Activated CD8-positive, alpha-beta memory T cell treated with anti-CD3 and anti-CD28 coated beads, Interleukin-2, amount 50 U/mL, for 4 hours (primary cell): ENCODE results near the gene PRR18.
A peak's percentile ranks its signal among the peaks of the same experiment; 100 is the strongest.

Experiments
- DNase-seq: peaks from one replicate; pipeline ENCODE4 v3.0.0-alpha.2; 2020

The PRR18 gene

DNA sequence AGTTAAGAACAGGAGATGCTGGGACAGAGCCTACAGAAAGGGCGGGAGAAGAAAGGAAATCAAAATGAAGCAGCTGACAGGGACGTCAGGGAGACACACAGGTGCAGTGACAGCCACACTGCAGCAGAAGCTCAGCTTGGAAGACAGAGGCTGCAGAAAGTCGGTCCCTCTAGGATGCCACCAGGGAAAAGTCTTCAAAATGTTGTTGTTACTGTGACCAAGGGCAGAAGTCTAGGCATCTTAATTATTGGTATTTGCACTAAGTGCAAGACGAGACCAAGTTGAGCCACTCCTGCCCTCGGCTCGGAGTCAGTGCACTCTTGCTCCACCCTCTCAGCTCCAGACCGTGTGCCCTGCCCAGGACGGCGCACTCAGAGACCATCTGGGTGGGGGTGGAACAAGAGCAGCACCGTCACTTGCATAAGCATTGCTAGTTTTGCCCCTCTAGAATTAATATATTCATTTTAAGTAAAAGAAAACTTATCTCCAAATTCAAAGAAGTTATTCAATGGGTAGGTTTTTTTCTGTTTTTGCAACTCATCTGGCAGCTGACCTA is 2.6 kb downstream of the PRR18 start:
- no peak for DNase-seq

DNA sequence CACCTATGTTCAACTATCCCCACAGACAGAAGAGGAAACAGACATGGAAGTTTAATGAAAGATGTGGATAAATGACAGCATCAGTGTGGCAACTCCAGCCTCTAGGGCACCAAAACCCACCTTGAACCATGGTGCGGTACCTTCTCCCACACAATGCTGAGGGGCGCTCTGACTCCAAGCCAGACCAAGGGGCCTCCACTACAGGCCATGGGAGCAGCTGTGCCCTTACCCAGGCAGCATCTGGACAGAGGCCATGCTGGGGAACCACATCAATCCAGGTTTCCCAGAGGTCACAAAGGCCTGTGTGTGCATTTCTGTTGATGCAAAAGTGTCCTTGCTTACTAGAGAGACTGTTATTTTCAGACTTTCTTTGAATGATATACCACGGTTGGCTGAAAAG is 4.1 kb downstream of the PRR18 start:
- DNase-seq, result no peak

DNA sequence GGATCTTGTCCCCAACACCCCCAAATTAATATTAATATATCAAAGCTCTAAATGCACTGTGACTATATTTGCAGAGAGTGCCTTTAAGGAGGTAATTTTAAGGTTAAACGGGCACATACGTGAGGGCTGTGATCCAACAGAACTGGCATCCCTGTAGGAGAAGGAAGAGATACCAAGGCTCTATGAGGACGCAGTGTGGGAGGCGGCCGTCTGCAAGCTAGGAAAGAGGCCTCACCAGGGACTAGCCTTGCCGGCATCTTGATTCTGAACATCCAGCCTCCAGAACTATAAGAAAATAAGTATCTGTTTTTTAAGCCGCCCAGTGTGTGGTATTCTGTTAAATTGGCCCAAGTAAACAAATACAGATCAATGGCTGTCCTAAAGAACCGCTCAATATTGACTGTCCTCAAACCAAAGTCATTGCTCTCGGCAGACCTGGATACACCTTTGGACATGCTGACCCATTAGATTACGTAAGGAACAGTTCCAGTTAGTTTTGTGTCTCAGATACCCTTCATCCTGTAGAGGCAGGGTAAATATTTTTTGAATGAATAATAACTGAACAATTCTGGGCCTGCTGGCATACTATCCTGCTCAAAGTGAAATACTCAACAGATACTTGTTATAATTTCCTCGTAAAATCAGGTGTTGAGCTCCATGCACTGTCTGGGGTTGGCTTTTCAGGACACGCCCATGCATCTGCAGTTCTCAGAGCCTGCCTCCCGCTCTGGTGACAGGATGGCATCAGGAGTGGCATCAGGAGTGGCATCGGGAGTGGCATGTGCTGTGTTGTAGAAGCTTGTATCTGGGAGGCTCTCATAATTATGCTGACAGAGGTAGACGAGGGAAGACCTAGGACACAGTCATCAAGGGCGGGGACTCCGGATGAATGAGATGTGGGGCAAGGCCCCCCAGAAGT is 6.3 kb downstream of the PRR18 start:
- DNase-seq, result no peak

DNA sequence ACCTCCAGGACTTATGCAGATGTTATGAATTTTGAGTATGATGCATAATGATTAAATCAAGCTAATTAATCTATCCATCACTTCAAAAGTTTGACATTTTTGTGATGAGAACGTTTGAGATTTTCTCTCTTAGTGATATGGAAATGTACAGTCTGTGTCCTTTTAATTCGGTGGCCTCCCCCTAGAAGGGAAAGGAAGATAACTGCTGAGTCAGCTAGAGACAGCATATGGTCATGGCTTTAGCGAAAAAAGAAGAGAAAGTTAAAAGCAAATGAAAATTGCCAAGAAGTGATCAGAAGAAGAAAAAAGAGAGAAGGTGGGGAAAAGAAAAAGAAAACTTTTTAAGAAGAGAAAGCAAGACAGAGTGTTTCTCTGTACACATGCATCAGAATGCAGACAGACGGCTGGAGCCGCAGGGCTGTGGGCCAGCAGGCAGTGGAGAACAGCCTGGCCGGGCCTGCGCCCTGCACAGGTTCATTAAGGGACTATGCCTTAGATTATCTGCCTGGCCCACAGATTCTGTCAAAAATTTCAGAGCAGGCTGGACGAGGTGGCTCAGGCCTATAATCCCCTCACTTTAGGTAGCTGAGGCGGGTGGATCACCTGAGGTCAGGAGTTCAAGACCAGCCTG is 7.7 kb downstream of the PRR18 start:
- no peak for DNase-seq

DNA sequence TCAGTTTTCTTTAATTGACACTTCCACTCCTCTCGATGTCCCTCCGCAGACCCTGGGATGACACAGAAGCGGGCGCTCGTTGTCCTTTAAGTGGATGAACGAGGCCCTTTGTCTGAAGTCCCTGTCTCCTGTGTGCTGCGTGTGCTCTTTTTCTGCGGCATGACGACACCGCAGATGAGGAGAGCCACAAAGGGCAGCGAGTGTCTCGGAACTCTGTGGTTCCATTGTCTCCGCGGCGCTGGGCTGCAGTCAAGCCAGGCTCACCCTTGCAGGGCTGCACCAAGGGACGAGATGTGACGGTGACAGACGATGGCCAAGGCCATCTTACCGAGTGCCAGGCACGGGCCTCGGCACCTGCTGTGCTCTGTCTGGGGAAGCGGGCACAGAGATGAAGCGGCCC is 10.6 kb downstream of the PRR18 start:
- DNase-seq, result no peak

DNA sequence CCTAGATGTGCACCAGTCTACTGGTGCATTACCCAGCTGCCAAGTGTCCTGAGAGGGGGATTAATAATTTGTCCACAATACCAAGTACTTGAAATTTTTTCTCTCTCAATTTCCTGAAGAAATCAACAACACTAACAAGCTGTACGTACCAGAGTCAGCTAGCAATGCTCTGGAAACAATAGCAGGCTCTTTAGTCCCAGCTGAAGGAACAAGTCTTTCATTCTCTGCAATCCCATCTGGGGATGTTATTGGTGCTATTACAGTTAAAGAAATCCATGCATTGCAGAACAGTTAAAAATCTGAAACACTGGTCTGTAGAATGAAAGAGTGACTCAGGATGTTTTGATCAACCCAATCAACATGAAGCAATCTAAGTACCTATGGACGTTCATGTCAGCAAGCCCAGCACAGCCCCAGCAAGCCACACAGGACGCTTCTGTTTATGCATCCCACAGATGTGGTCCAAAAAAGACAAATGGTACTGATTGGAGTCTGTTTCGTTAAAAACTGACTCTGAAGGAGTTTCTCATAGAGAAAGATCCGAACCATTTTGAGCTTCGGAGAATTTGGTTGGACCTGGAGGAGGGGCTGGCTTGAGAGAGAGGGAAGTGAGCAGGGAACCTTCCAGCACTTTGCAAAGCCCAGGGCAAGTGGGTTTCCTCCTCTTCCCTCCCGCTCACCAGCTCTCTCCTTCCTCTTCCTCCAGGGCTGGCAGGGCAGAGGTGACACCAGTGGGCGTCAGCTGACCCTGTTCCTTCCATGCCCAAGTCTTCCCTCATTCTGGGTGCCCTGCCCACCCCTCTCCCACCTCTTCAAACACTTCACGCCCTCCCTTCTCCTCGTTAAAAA is 11.9 kb downstream of the PRR18 start:
- DNase-seq, result no peak

DNA sequence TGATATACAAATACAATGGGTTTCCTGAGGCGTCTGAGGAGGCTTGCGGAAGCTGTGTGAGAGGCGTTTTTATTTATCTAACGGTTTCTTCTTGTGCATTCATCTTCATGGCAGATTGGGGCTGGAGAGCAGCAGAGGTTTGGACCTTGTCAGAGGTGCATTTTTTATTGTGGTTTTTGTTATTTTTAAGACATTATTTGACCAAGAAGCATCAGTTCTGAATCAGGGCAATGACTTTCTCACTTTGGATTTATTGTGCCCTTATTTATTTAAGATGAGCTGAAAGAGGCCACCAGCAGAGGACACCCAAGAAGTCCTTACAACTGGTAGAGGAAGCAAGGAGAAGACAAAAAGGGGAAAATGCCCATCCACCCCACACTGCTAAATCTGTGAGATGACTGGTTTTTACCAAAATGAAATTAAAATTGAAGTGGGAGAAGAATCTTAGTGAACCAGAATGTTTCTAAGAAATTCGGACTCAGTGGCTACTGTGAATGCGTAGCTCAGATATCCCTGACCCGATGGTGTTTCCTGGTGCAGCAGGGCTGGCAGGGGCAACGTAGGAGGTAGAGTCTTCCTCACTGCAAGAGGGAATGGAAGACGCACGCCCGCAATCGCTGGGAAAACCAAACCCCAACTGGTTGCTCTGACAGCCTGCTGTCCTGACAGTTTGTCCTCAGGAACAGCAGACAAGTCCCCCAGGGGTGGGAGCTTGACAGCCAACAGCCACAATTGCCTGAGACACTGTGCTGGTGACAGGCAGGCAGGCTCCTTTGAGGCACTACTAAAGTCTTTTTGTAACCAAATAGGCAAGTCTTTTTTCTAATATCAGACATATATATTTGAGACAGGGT is 14.2 kb downstream of the PRR18 start:
- DNase-seq, result no peak

DNA sequence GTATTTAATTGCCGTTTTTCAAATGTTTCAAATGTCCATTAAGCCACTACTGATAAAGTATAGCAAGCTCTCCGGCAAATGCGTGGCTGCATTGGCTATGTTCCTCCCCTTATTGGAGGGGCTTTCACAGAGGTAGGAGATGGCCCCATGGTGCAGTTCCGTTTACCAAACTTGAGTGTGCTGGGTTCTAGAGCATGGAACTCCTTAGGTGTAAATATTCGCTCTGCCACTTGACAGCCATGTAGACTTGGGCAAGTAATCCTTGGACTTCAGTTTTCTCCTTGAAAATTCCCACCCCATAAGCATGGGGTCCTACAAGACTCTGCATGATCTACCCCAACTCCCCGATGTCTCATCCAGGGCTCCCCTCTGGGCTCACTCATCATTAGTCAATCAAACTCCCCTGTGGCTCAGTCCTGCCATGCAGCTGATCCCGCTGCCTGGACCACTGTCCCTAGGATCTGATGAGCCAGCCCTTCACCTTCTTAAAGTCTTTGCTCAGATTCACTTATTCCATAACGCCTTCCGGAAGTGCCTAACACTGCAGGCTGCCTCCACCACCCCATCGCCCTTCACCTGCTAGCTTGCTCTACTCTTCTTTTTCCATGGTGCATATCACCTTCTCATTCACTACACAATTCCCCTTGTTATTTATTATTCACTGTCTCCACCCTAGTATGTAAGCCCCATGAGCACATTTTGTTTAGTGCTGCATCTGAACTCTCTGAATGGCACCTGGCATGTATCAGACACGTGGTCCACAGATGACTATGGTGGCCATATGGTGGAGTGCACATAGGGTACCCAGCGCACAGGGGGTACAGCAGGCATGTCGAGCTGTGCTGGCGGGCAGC is 18.8 kb downstream of the PRR18 start:
- no peak for DNase-seq

DNA sequence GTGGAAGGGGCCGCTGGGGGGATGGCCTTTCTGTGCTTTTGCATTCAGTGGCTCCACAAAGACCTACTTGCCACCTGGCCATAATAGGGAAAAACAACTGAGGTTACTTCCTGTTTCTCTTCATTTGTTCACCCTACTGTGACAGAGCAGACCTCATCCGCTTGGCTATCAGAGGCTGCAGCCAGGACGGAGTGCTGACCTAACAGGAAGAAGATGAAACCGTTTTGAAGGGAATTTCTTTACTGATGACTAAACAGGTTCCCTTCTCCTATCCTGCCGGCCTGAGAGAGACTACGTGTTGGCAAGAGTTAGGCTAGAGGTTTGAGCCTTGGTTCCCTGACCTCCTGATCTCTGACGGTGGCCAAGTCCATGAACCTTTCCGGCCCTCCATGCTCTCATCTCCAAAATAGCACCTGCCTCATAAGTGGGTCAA is 21.3 kb downstream of the PRR18 start:
- DNase-seq, result no peak

DNA sequence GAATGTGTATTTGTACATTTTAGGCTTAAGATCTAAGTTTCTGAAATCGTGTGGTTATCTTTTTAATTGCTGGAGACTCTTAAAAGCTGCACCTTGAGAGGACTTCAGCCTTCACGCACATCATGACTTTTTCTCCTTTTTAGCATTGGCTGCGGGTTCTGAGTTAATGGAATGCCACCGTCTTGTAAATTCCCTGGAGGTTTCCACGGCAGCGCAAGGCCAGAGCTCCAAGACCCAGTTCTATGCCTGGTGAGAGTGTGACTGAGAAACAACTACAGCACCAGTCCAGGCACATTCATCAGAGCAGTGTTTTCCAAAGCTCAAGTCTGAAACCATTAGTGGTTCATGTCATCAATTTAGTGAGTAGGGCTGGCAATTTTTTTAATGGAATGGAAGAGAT is 23.0 kb downstream of the PRR18 start:
- DNase-seq, result no peak

DNA sequence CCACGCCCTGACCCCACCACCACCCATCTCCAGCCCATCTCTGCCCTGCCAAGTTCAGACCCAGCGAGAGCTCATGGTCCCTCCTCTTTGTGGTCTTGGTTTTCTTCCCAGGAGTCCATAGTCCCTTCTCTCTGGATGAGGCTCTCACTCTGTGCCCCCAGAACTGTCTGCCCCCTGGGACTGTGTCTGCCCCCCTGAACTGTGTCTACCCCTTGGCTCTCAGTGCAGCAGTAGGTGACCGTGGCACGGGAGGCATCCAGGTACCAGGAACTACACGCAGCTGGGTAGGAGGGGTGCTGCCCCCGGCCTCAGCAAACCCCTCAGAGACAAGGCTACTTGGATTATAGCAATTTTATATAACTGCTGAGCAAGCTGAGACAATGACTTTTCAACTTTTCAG is 23.6 kb downstream of the PRR18 start:
- no peak for DNase-seq

DNA sequence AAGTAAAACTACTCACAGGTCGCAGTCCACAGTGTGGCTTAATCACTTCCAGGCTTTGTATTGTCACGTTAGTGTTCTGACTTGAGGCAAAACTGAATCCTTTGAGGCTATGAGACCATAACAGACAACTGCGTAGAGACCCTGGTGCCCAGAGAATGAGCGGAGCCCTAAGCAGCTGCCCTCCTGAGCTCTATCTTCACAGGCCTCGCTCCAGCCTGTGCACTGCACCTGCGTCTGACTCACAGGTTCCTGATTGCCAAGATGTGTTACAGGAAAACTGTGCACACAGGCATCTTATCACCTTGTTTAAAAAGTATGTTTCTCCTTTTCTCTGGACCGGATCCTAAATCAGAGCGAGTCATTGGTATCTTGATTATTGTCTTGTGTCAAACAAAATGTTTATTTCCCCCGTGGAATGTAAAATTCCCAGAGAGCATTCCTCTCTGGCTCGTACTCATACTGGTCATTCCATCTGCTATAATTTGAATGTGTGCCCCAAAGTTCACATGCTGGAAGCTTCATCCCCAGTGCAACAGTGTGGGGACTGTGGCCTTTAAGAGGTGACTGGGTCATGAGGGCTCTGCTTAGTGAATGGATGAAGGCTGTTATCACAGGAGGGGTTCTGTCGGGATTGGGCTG is 25.7 kb downstream of the PRR18 start:
- no peak for DNase-seq

DNA sequence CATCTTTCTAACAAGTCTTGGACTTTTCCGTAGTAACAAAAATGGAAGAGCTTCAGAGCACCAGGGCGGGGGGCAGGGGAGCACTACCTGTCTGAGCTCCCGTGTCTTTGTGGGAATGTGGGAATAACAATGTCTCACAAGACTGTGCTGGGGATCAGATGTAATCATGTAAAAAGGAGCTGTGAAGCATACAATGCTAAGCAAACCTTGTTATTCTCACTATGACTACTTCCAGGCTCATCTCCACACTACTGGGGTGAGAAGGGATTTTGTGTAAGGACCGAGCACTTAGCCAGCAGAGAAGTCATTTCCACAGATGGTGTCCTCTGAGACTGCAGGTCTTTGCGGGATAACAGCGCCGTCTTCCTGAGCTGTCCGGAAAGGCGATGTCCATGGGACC is 27.1 kb downstream of the PRR18 start:
- no peak for DNase-seq

DNA sequence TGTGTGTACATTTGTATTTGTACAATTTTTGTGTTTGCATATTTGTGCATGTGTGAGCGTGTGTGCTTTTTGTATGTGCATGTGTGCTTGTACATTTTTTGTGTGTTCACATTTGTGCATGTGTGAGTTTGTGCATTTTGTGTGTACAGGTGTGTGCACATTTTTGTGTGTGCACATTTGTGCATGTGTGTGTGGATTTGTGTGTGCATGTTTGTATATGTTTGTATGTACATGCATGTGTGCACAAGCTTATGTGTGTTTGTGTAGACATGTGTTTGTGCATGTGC is 28.9 kb downstream of the PRR18 start:
- no peak for DNase-seq

DNA sequence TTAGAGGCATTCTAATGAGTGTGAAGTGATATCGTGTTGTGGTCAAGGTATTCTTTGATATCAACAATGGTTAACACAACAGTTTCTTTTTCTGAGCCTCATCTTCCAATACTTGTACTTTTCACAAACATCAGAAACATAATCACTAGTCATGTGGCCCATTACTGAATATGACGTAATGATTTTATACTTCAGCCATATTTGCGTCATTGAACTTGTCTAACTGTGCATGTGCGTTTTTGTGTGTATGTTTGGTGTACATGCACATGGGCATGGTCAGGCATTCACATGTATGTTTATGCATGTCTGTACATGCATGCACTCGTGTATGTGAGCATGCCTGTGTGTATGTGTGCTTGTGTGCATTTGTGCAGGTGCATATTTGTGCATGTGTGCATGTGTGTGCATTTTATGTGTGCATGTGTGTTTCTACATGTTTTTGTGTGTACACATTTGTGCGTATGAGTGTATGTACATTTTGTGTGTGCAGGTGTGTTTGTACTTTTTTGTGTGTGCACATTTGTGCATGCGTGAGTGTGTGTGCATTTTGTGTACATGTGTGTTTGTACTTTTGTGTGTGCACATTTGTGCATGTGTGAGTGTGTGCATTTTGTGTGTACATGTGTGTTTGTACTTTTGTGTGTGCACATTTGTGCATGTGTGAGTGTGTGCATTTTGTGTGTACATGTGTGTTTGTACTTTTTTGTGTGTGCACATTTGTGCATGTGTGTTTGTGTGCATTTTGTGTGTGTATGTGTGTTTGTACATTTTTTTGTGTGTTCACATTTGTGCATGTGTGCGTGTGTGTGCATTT is 29.4 kb downstream of the PRR18 start:
- DNase-seq, result no peak

DNA sequence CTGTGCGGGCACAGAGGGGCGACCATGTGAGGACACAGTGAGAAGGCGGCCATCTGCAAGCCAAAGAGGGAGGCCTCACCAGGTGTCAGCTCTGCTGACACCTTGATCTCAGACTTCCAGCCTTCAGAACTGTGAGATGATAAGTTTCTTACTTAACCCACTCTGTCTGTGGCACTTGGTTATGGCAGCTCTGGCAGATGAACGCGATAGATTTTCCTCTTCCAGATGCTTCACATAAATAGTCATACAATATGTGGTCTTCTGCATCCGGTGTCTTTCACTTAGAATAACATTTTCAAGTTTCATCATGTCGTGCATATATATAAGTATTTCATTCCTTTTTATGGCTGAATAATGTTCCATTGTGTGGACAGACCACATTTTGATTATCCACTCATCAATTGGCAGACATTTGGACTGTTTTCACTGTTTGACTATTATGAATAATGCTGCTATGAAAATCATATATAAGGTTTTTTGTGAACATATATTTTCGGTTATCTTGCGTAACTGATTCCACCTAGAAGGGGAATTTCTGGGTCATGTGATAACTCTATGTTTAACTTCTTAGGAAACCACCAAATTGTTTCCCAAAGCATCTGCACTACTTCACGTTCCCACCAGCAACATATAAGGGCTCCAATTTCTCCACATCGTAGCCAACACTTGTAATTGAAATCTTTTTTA is 30.2 kb downstream of the PRR18 start:
- no peak for DNase-seq

DNA sequence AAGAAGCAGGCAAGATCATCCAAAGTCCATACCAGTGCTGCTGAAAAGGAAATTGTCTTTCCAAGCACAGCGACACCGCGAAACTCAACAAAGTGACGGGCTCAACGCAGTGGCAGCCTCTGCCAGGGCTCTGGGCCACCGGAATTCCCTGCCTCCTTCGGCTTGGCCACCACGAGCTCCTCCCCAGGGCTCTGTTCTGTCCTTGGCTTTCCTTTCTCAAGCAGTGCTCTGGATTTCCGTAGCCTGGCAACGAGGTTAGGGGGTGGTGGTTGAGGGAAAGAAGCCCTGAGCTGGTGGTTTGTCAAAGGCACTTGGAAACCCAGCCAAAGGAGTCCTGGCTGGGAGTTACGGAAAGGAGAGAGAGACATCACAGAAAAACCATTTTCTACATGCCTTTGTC is 31.2 kb downstream of the PRR18 start:
- DNase-seq, result no peak

DNA sequence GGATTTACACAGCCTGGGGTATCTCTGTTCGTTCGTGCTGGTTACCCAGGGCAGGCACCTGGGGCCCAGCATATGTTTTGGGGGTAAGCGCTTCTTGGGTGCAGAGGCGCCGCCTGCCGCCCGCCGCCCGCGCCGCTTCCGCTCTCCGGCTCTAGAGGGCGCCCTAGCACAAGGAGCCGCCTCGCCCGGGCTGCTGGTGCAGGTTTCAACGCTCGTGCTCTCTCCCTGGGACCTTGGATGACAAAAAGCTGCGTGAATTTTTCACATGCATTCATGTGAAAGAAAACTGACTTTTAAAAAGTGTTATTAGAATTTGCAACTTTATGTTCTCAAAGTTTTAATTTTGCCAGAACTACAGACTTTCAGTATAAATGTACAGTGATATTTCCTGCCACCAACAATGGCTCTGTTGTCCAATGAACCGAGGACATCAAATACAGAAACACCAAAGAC is 32.5 kb downstream of the PRR18 start:
- DNase-seq, result peak; percentile 79

DNA sequence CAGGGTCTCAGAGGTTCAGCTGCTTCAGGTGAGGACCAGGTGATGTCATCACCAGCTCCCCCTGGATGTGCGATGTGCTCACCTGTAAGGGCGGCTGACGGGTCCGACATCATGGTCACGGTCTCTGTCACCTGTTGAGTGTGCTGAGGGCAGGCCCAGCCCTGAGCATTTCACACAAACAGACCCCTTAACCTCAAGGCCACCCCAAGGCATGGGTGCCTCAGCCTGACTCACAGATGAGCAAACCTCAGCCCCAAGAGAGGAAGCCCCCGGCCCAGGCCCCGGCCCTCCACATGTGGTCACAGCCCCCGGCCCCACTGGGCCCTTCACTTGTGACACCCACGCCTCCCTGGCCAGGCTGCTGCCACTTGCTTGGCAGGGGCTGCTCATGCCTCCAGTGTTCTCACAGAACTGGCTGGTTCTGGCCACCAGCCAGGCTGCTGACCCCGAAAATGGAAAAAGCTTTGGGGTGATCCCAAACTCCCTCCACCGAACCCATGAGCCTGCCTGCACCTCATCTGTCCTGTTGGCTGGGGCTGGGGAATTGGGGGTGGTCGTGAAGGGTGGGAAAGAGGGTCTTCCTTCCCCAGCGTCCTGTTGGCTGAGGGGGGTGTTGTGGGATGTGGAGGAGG is 33.3 kb downstream of the PRR18 start:
- no peak for DNase-seq
